ENCODE results near the gene FAM120B. TPM values are rescaled to one million over a fixed set of nuclear protein-coding genes. Genes with fewer than 3 reads are reported as not detected.

FAM120B gene
- total RNA-seq, 1 experiment from 2014 or later: 16.7 TPM

DNA sequence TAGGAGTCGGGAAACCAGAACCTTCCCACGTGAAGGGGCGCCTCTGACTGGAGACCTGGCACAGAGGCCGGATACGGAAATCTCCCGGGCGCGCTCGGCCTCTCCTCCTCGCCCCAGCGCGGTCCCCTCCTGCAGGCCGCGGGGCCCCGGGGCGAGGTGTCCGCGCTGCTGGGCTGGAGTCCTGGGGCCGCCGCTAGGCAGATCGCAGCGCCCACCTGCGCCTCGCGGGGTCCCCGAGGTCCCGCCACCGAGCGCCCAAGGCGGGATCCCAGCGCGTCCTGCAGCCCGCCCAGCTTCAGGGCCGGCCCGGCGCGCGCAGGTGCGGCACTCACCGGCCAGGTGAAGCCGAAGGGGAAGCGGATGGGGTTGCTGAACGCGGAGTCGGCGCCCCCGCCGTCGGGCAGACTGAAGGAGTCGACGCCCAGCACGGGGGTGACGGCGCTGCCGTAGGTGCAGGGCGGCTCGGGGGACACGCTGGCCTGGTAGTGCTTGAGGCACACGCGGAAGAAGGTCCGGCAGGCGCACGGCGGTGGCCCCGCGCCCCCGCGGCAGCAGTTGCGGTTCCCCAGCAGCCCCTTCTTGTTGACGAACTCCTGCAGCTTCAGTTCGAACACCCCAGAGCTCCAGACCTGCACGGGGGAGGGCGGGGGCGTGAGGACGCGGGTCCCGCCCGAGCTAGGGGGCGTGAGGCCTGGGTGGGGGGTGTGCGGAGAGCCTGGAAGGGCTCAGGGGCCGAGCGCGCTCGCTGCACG lies 17.2 kb upstream of the FAM120B start:
- peaks cover 0 to 8% of the 10 kb centered on the region in 2 experiments; a peak in 3 of 5 replicates for H3K9me3 Mint-ChIP-seq
- Histone ChIP-seq H4K91ac (ENCODE audit: insufficient read length, low read depth, low read length) (no peak overlapping the region), H3K9me3 (ENCODE audit: control insufficient read depth, low read depth, low read length) (no peaks in the 10 kb centered on the region), H3K18ac (ENCODE audit: insufficient read length, low read depth, low read length) (no peak overlapping the region), H2BK15ac (ENCODE audit: low read depth, low read length) (no peak overlapping the region), H3K79me1 (ENCODE audit: insufficient read depth, low read depth, low read length, poor library complexity, severe bottlenecking) (no peaks in the 10 kb centered on the region), H3K27me3 (ENCODE audit: insufficient read depth, low read length) (peaks cover 57% of the 10 kb centered on the region), H4K8ac (replicated peaks; ENCODE audit: insufficient read length, low read depth, low read length) (no peak overlapping the region), H2BK120ac (ENCODE audit: low read depth, low read length, poor library complexity, severe bottlenecking) (no peak overlapping the region), H3K14ac (ENCODE audit: insufficient read depth, low read length) (no peak overlapping the region; the same call in 1 of the 2 replicates), H2BK12ac (ENCODE audit: insufficient read length, low read depth, low read length) (no peak overlapping the region), H2BK20ac (ENCODE audit: low read depth, low read length, poor library complexity, severe bottlenecking) (no peak overlapping the region), H3K4ac (ENCODE audit: low read depth, low read length) (no peak overlapping the region), H3T11ph (ENCODE audit: low read length) (no peak overlapping the region), H3K27ac (ENCODE audit: insufficient read length, low read depth, low read length) (no peak overlapping the region), H4K5ac (ENCODE audit: insufficient read length, low read depth, low read length) (no peak overlapping the region), H3K4me1 (ENCODE audit: insufficient read depth, low read length) (peaks cover 2% of the 10 kb centered on the region; the same call in 1 of the 2 replicates), H2AFZ (ENCODE audit: low read length) (no peak overlapping the region), H4K20me1 (ENCODE audit: control insufficient read depth, insufficient read depth, insufficient read length) (no peaks in the 10 kb centered on the region), H2BK5ac (ENCODE audit: insufficient read length, low read length) (no peak overlapping the region), H3K79me2 (ENCODE audit: insufficient read depth, low read length) (no peaks in the 10 kb centered on the region), H3K23me2 (ENCODE audit: insufficient read length, low read depth, low read length, poor library complexity, severe bottlenecking) (peaks cover 20% of the 10 kb centered on the region), H3K56ac (ENCODE audit: insufficient read length, low read depth, low read length) (no peak overlapping the region), H3K9ac (ENCODE audit: extremely low read depth, insufficient read length, low read length) (no peak overlapping the region), H3K4me2 (ENCODE audit: insufficient read depth, insufficient read length, low read length) (peak overlapping the region; percentile 66), H3K23ac (ENCODE audit: insufficient read length, low read depth, low read length) (no peak overlapping the region), H2AK5ac (ENCODE audit: insufficient read length, low read length) (no peak overlapping the region)
- H3K36me3 Mint-ChIP-seq (ENCODE audit: insufficient read depth in 1 of 3, low read depth in 3 of 3): peaks cover 9 to 27% (median 23%) of the 10 kb centered on the region in 3 experiments
- H3K27me3 Mint-ChIP-seq (ENCODE audit: low read depth): peaks cover 92% of the 10 kb centered on the region
- no CpG with 5 or more reads among the region's 85 CpGs for WGBS (ENCODE audit: extremely low coverage, insufficient read length, low lambda C conversion rate)
- peak overlapping the region; percentile 57 to 86 for H3K4me3 Mint-ChIP-seq
- peaks cover 47 to 60% of the 10 kb centered on the region in 2 experiments for H3K4me1 Mint-ChIP-seq
- DNase-seq: no peak
- no peak for TF ChIP-seq CTCF (conservative IDR thresholded peaks at IDR 0.05)
- H3K27ac Mint-ChIP-seq: no peak overlapping the region

All from H9 (cell line).